ENCODE measurements around the gene IGFLR1.

DNA sequence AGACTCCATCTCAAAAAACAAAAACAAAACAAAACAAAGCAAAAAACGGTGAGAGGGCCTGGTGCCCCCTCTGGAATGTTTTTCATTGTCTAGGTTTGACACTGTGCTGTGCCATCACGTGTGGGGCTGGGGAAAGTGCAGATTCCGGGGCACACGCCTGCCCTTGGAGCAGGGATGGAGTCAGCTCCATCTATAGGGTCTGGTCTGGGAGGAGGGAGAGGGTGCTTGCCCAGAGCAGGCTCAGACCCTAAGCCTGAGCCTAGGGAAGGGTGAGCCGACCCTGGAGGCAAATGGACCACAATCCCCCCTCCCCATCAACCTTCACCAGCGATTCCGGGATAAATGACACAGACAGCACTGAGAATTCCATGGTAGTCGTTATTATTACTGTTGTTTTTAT is 48.8 kb downstream of the IGFLR1 start:
- TF ChIP-seq GATA2 (IDR thresholded peaks at IDR 0.05; ENCODE audit: low read depth, low read length) (no peak), GATA3 (IDR thresholded peaks at IDR 0.05; ENCODE audit: low read depth, low read length) (no peak)
